HG03097 (cell line): ENCODE results near the gene TMED4.

Experiments
- ATAC-seq: cut with Tn5 transposase; IDR thresholded peaks from one replicate; pipeline ENCODE4 v1.9.1; 2021; ENCODE audit not compliant: unreplicated experiment, low FRiP score

Gene TMED4

DNA sequence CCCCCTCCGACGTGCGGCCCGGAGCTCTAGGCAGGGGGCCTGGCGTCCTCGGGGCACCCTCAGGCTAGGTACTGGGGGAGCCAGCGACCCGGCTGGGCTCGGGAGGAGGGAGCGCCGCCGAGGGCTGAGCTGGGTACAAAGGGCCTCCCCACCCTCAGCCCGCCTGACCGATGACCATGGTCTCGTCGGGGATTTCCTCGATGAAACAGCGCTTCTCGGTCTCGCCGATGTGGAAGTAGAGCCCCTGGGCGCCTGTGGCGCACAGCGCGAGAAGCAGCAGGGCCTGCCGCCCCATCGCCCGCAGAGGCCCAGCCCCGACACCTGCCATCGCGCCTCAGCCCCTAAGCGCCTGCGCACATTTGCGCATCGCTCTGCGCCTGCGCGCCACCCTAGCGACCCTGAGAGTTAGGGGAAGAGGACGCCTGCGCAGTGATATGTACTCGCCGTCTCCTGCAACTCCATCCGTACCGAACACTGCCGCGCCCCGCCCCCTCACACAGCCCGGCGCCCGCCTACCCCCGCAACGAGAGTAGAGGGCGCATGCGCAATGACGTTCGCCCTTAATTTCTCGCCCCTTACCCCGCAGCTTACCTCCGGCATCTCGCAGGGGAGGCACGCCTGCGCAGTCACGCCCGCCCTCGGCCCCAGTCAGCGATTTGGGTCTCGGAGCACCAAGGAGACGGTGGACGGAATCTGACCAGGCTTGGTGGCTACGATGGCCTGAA, at the start of gene TMED4:
TMED4 (minus strand) TSS at position 353 of the 725 bp plus-strand sequence; CDS start at position 328, 25 bp downstream.
- ATAC-seq = peak; percentile 78

DNA sequence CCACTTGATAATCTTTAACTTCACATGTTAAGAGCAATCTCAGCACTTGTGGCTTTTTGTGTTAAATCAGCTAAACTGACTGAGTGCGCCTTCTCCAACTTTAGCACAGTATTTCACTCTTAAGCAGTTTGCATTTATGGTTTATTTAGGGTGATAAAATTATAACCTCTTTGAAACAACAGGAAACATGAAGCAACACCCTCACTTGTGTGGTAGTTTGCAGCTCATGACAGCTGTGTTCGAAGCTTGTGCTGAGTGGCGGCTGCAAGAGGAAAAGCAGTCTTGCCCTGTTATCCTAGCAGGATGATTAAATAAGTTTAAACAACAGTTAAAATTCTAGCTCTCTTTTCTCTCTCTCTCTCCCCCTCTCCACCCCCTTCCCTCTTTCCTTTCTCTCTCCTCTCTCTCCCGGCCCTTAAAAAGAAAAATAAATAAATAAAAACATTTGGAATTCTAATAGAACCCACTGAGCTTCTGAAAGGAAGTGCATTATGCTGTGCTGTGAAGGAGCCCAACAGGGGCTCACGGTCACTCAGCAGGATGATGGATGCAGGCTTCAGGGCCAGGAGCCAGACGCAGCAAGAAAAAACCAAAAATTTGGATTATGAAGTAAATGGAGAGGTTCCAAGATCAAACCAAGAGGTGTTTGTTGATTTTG, 49.6 kb upstream of the TMED4 start:
- no peak for ATAC-seq

DNA sequence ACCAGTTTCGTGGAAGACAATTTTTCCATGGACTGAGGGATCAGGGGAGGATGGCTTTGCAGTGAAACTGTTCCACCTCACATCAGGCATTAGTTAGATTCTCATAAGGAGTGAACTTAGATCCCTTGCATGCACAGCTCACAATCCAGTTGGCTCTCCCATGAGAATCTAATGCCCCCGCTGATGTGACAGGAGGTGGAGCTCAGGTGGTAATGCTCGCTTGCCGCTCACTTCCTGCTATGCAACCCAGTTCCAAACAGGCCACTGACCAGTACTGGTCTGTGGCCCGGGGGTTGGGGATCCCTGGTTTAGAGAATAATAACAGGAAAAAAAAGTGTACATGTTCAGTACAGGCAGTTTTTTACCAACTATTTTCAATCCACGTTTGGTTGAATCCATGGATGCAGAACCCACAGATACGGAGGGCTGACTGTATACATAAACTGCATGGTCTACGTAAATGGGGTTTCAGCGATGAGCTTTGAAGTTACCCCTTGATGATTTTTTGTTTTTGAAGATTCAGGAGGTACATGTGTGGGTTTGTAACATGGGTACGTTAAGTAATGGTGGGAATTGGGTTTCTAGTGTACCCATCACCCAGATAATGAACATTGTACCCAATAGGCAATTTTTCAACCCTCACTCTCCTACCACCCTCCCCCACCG, 48.9 kb upstream of the TMED4 start:
- ATAC-seq = no peak

DNA sequence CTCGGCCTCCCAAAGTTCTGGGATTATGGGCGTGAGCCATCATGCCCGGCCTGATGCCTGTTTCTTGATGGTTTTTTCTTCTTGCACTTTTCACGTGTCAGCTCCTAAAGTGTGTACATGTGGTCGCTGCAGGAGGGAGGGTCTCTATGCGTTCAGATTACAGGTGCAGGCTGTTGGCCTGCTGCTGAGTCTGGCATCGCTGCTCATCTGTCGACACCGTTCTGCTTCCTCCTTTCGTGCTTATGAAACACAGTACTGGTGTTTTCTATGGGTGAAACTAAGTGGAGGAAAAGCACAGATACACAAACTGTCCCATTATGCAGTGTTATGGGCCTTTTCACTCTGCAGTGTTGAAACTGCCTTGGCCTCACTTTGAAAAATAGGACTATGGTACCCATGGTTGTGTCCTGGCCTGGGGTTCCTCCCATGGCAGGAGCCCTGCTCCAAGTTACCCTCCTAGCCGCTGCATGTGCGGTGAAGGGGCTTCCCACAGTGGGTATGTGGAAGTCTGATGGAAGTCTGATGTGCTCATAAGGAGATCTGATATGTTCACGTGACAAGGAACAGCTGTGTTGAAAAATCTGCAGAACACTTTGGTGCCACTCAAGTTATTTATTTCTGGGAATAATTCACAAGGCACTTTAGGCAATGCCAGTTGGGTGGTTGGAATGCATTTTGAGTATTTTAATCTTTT, 47.9 kb upstream of the TMED4 start:
- no peak for ATAC-seq

DNA sequence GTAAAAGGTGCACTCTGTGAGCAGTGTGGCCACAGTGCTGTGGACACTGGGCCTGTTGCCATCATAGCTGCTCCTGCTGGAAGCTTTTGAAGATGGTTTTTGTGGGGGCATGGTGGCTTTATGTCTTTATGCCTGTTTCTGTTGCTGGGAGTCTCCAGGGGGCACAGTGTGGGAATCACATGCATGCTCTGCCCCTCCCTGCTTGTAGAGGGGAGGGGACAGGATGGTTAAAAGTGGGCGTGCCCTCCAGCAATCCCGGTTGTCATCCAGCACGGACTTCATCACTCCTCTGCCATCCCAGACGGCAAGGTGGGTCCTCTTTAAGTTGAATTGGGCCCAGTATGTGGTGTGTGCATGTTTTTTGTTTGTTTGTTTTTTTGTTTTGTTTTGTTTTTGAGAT, 44.6 kb upstream of the TMED4 start:
- ATAC-seq = no peak

DNA sequence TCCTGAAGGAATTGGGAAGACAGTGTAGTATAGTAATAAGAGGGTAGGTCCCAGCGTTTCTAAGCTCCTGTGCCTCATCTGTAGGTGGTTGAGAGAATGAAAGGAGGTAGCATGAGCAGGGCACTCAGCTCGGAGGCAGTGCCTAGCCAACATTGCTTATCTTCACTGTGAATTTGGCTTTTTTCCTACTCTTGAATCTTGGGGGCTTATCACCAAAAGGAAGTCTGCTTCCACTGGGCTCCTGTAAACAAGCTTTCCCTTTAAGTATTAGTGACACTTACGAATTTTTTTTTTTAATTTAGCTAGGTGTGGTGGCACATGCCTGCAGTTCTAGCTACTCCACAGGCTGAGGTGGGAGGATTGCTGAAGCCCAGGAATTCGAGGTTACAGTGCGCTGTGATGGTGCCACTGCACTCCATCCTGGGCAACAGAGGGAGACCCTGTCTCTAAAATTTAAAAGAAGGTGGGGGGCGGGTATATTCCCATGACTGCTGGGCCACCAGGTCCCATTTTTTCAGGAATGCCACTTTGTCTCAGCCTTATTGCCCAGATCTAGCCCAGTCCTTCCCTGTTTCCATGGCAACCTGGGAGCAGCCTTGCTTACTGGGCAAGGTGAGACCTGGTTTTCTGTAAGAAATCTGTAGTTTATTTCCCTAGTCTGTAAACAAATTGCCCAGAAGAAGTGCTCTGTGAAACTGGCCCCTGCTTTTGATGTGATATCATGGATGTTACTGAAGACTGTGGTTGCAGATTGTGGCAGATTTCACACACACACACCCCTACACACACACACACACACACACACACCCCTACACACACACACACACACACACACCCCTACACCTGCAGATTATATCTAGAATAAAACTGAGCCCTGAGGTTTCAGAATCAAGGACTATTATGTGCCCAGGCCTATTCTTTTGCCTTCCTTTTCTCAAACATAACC, 43.8 kb upstream of the TMED4 start:
- ATAC-seq = no peak

DNA sequence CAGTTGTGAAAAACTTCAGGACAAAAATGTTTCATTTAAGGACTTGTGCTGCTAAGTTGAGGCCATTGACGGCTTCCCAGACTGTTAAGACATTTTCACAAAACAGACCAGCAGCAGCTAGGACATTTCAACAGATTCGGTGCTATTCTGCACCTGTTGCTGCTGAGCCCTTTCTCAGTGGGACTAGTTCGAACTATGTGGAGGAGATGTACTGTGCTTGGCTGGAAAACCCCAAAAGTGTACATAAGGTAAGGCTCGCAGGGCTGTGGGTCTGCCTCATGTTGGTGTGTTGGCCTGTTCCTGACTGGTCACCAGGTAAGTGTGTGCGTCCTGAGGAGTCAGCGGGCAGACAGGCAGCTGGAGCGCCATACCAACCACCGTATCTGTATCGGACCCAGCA, 42.3 kb upstream of the TMED4 start:
- ATAC-seq = no peak

DNA sequence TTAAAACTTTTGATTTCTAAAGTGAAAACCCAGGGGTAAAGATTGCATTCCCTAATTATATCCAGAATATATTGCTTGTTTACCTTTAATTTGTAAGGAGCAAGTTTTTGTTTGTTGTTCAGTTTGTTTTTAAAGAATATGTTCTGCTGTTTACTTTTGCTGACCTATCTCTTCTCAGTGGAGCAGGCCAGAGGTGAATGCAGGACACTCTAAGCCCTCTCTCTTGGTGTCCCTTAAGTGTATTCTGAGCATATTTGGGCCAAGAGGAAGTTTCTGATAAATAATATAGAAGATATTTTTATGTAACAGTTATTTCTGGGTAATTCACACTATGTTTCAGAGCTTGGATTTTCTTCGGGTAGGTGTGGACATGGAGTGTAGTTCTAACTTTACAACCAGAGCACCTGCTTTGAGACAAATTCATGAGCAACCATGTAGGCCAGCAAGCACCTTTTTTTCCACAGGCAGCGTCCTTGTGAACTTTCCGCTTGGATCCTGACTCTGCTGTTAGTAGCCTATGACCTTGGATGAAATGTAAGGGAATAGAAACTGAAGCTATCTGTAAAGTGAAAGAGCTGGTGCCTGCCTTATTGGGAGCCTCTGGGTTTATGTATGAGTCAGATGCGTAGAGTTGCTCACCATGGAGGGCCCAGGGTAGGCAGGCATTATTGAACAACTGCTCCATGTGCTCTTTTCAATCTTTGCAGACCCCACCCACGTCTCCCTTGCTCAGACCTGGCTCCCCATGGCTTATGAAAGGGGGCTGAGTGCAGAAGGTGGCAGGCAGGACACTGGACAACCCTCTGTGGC, 40.5 kb upstream of the TMED4 start:
- ATAC-seq = peak; percentile 57

DNA sequence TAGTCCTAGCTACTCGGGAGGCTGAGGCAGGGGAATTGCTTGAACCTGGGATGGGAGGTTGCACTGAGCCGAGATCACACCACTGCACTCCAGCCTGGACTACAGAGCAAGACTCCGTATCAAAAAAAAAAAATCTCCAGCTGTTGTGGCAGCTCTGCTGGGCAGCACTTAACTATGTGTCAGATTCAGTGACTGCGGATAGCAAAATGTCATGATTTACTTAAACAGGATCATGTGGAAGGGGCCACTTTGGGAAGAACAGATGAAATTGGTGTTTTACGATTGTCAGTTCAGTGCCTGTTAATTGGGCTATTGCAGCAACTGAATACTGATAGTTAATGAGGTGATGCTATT, 39.7 kb upstream of the TMED4 start:
- no peak for ATAC-seq

DNA sequence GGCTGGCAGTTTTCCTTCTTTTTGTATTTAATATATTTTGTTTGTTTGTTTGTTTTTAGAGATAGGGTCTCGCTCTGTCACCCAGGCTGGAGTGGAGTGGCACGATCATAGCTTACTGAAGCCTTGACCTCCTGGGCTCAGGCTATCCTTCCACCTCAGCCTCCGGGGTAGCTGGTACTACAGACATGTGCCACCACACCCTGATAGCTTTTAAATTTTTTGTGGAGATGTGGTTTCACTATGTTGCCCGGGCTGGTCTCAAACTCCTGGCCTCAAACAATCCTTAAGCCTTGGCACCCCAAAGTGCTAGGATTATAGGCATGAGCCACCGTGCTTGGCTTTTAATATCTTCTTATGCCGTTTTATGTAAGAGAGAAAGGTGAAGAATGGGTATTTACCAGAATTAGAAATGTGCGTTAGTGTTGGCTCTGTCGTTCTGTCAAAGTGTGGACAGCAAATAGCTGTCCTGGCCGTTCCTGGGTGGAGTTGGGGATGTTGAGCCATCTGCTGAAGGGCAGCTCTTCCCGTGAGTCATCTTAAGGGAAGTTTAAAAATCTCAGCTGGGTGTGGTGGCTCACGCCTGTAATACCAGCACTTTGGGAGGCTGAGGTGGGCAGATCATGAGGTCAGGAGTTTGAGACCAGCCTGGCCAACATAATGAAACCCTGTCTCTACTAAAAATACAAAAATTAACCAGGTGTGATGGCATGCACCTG, 39.2 kb upstream of the TMED4 start:
- no peak for ATAC-seq

DNA sequence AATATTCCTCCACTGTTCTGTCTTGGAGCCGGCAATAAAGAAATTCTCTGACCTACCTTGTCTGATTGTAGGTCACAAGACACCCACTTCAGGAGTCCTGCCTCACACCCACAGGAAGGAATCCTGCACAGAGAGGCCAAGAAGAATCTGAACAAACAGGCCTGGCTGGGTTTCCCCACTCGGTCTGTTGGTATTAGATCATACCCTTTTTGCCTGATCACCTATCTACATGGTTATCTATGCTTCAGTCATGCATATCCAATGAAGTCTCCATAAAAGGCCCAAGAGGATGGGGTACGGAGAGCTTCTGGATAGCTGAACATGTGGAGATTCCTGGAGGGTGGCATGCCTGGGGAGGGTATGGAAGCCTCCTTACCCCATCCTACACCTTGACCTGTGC, 36.7 kb upstream of the TMED4 start:
- no peak for ATAC-seq

DNA sequence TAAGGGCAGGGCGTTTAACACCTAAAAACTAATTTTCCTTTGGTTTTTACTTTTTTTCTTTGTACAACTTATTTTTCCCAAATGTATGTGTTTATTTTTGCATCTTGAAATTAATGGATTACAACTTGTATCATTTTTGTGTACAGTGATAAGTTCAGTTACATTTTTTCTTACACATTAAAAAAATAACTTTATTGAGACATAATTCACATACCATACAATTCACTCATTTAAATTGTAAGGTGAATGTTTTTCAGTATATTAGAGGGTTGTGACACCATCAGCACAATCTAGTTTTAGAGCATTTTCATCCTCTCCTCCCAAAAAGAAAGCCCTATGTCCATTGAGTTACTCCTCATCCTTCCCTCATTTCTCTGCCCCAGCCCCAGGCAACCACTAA, 36.0 kb upstream of the TMED4 start:
- ATAC-seq = no peak

DNA sequence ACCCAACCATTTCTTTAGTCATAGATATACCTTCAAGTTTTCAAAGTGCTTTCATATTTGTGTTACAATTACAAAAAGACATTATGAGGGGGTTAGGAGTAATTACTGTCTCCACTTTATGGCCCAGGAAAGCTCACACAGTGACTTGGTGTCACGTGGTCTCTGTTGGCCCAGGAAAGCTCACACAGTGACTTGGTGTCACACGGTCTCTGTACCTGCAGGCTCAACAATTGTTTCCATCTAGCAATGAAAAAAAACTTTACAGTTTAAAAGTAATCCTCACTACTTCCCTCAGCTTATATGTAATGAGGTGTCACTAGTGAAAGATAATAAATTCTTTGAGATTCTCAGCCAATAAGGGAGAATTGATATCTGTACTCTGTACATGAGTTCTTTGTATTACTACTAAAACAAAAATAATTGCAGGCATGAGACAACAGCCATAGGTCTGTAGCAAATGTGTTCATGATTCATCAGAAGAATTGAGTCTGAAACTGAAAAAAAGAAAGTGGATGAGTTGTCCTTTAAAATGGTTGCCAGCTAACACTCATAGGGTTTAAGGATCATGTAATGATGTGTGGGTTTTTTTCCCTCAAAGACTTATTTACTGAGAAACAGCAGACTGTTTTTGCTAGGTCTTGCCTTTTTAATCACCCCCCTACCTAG, 35.3 kb upstream of the TMED4 start:
- no peak for ATAC-seq

DNA sequence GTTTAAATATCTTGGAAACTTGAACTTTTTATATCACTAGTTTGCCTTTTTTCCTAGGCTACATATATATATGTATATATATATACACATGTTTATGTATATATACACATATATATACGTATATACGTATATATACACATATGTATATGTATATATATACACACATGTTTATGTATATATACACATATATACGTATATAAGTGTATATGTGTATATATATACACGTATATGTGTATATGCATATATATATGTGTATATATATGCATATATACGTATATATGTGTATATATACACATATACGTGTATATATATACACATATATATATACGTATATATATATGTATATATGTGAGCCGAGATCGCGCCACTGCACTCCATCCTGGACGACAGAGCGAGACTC, 34.5 kb upstream of the TMED4 start:
- no peak for ATAC-seq

DNA sequence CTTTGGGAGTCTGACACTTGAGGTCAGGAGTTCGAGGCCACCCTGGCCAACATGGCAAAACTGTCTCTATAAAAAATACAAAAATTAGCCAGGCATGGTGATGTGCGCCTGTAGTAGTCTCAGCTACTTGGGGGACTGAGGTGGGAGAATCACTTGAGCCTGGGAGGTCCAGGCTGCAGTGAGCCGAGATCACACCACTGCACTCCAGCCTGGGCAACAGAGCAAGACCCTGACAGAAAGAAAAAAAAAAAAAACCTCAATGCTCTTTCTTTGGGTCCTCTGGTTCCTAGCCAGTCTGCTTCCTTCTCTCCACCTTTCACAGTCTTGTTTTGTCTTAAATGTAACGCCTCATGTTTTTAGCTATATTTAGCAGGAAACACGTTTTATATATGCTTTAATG, 33.8 kb upstream of the TMED4 start:
- no peak for ATAC-seq

DNA sequence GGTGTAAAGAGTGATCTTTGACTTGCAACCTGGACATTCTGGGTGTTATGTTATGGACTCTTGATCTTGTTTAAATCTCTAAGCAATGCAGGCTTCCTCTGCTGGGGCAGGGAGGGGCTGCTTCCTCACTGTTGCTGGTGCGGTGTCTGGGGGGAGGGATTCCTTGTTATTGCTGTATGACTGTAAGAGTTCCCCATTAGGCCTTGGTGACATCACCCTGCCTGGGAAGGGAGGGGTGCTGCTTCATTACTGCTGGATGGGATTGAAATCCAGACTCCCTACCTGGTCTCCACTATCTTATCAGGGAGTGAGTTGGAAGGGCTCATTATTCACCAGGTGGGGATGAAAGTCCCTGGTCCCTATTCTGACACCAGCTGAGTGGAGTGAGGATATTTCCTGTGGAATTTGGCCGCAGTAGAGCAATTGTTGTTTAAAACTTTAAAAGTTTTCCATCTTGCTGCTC, 33.1 kb upstream of the TMED4 start:
- no peak for ATAC-seq

DNA sequence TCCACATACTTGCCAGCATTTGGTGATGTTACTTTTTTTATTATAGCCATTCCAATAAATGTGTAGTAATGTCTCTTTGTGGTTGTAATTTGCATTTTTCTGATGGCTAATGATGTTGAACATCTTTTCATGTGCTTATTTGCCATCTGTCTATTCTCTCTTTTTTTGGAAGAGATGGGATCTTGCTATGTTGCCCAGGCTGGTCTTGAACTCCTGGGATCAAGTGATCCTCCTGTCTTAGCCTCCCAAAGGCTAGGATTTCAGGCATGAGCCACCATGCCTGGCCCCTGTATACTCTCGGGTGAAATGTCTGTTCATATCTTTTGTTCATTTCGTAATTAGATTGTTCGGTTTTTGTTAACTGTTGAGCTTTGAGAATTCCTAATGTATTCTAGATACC, 27.8 kb upstream of the TMED4 start:
- no peak for ATAC-seq

DNA sequence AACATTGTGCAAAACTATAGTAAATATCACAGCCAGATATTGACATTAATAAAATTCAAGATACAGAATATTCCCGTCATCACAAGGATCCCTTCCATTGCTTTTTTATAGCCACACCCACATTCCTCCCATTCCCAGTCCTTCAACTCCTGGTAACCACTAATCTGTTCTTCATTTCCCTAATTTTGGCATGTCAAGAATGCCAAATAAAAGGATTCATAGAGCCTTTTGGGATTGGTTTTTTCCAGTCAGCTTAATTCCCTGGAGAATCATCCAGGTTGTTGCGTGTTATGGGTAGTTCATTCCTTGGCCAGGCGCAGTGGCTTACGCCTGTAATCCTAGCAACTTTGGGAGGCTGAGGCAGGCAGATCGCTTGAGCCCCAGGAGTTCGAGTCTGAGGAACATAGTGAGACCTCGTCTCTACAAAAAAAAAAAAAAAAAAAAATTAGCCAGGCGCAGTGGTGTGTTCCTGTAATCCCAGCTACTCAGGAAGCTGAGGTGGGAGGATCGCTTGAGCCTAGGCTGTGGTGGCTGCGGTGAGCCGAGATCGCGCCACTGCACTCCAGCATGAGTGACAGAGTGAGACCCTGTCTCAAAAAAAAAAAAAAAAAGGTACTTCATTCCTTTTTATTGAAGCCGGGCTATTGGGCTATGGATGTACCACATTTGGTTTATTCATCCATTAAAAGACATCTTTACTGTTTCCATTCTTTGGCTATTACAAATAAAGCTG, 27.1 kb upstream of the TMED4 start:
- no peak for ATAC-seq
